PC-9 (cell line): ENCODE measurements around the gene PALM3.

ENCODE experiments used
- CTCF ChIP-seq: fragments of 200-600 bp; sonication (generic); conservative IDR thresholded peaks from 2 replicates; pipeline ENCODE4 v1.6.1; 2017; ENCODE audit warnings: mixed run types, antibody characterized with exemption, mild to moderate bottlenecking, moderate library complexity
- EZH2 ChIP-seq: fragments of 200-600 bp; sonication (generic); IDR thresholded peaks from 2 replicates; pipeline ENCODE4 v1.8.0; 2017; ENCODE audit warnings: antibody characterized with exemption, low read depth

- TF ChIP-seq CTCF (no peak), EZH2 (no peak)
These were observed 26.2 kb downstream of the PALM3 start for GRCh38 chr19:14035706-14036105.
